CD14-positive monocyte (primary cell): ENCODE results near the gene CBX5. TPM values are rescaled to one million over a fixed set of nuclear protein-coding genes. Genes with fewer than 3 reads are reported as not detected.

Source experiments
- DNase-seq, 3 donors: peaks; one replicate each; pipeline ENCODE4 v3.0.0-alpha.2; 2011 to 2022
- H2AFZ ChIP-seq: 2 replicates; pipeline ENCODE4 v1.6.0; 2012; ENCODE audit warnings: mild to moderate bottlenecking, low read depth, low read length, inconsistent platforms; ENCODE audit not compliant: insufficient read depth, poor library complexity, severe bottlenecking
- H3K27ac ChIP-seq, 2 donors: 1 replicate in 1 of 2; 2 replicates in 1 of 2; pipeline ENCODE4 v1.5.1; 2012 to 2013; ENCODE audit warnings: low read length in 2 of 2, control low read depth in 1 of 2, inconsistent platforms in 1 of 2, low read depth in 1 of 2, mild to moderate bottlenecking in 1 of 2
- H3K27me3 ChIP-seq, 2 donors: one replicate each; pipeline versions ENCODE4 v1.6.0 to v1.6.1; 2011 to 2013; ENCODE audit warnings: low read length in 2 of 2; ENCODE audit not compliant: control insufficient read depth in 2 of 2, insufficient read depth in 2 of 2
- H3K36me3 ChIP-seq, 2 donors: replicated peaks in 1 of 2; 1 replicate in 1 of 2; 2 replicates in 1 of 2; pipeline versions ENCODE4 v1.5.1 to v1.6.1; 2012 to 2013; ENCODE audit warnings: low read length in 2 of 2, control low read depth in 1 of 2, inconsistent platforms in 1 of 2, mild to moderate bottlenecking in 1 of 2; ENCODE audit not compliant: insufficient read depth in 2 of 2, control insufficient read depth in 1 of 2
- H3K4me1 ChIP-seq, 2 donors: 1 replicate in 1 of 2; 2 replicates in 1 of 2; pipeline versions ENCODE4 v1.5.1 to v1.6.1; 2012 to 2013; ENCODE audit warnings: low read length in 2 of 2, control low read depth in 1 of 2, inconsistent platforms in 1 of 2, mild to moderate bottlenecking in 1 of 2, moderate library complexity in 1 of 2; ENCODE audit not compliant: insufficient read depth in 2 of 2, control insufficient read depth in 1 of 2
- H3K4me2 ChIP-seq: replicated peaks from 2 replicates; pipeline ENCODE3; 2012; ENCODE audit warnings: low read length, moderate library complexity, mild to moderate bottlenecking; ENCODE audit not compliant: poor library complexity, severe bottlenecking; ENCODE audit errors: extremely low read depth
- H3K4me3 ChIP-seq, 3 experiments: fragments of 200-600 bp in 1 of 3; sonication (generic) in 1 of 3; replicated peaks in 1 of 3; 1 replicate in 2 of 3; 2 replicates in 1 of 3; pipeline ENCODE4 v1.5.1; 2011 to 2013; ENCODE audit warnings: low read length in 3 of 3, mild to moderate bottlenecking in 3 of 3, control low read depth in 2 of 3, low read depth in 2 of 3, inconsistent platforms in 1 of 3, moderate library complexity in 1 of 3
- H3K79me2 ChIP-seq: 2 replicates; pipeline ENCODE4 v1.6.0; 2012; ENCODE audit warnings: mild to moderate bottlenecking, control low read depth, inconsistent platforms, low read length, moderate library complexity; ENCODE audit not compliant: insufficient read depth
- H3K9ac ChIP-seq: 2 replicates; pipeline ENCODE4 v1.6.0; 2017; ENCODE audit warnings: low read length, mild to moderate bottlenecking; ENCODE audit not compliant: insufficient read depth, poor library complexity, severe bottlenecking
- H3K9me3 ChIP-seq, 2 donors: replicated peaks in 1 of 2; 1 replicate in 1 of 2; 2 replicates in 1 of 2; pipeline versions ENCODE4 v1.5.1 to v1.6.1; 2012 to 2013; ENCODE audit warnings: low read length in 2 of 2, control low read depth in 1 of 2; ENCODE audit not compliant: control insufficient read depth in 1 of 2, insufficient read depth in 1 of 2
- H4K20me1 ChIP-seq: 2 replicates; pipeline ENCODE4 v1.6.0; 2012; ENCODE audit warnings: mild to moderate bottlenecking, low read length, control low read depth, moderate library complexity; ENCODE audit not compliant: insufficient read depth
- H3K27ac Mint-ChIP-seq, 7 donors: one replicate each; pipeline ENCODE4 v1.8.0; 2020; ENCODE audit warnings: mild to moderate bottlenecking in 7 of 7, mixed read lengths in 7 of 7, moderate library complexity in 6 of 7, inconsistent platforms in 2 of 7
- H3K27me3 Mint-ChIP-seq, 3 donors: one replicate each; pipeline ENCODE4 v1.8.0; 2021 to 2022; ENCODE audit warnings: low read depth in 3 of 3, mild to moderate bottlenecking in 3 of 3, mixed read lengths in 3 of 3, moderate library complexity in 3 of 3, inconsistent platforms in 1 of 3
- H3K36me3 Mint-ChIP-seq, 2 donors: one replicate each; pipeline ENCODE4 v1.8.0; 2020; ENCODE audit warnings: mixed read lengths in 2 of 2, inconsistent platforms in 1 of 2, mild to moderate bottlenecking in 1 of 2
- H3K4me1 Mint-ChIP-seq: one replicate; pipeline ENCODE4 v1.8.0; 2020; ENCODE audit warnings: mild to moderate bottlenecking, mixed read lengths
- H3K4me3 Mint-ChIP-seq, 2 donors: one replicate each; pipeline ENCODE4 v1.8.0; 2020; ENCODE audit warnings: mild to moderate bottlenecking in 2 of 2, mixed read lengths in 2 of 2, moderate library complexity in 1 of 2
- H3K9me3 Mint-ChIP-seq, 7 donors: one replicate each; pipeline ENCODE4 v1.8.0; 2020 to 2022; ENCODE audit warnings: mixed read lengths in 7 of 7, mild to moderate bottlenecking in 6 of 7, moderate library complexity in 6 of 7, inconsistent platforms in 2 of 7
- CTCF ChIP-seq: fragments of 200-600 bp; IDR thresholded peaks from one replicate; pipeline ENCODE4 v1.8.0; 2022; ENCODE audit warnings: antibody characterized with exemption, mild to moderate bottlenecking
- WGBS: methylation state at CpG from one replicate; pipeline ENCODE4 v1.1.5; 2013; ENCODE audit warnings: missing lambda C conversion rate; ENCODE audit not compliant: insufficient coverage; 5-methylcytosine and 5-hydroxymethylcytosine counted together
- intact Hi-C, 2 donors: fragments of 100-400 bp; cut with micrococcal nuclease; formaldehyde crosslinking; loops; one replicate each; pipeline versions ENCODE4 v1.15.0 to v1.15.1; 2023
- polyA plus RNA-seq, 3 donors: library from polyadenylated mRNA; depleted of rRNA in 1 of 3; unstranded in 2 of 3; stranded (reverse) in 1 of 3; fragments of 300-500 nt in 2 of 3; fragments of >200 nt in 1 of 3; fragmentation: Illumina TruSeq in 2 of 3; gene quantifications; 1 replicate in 2 of 3; 2 replicates in 1 of 3; pipeline ENCODE4 v1.2.3, GENCODE V29; 2012 to 2021

Gene CBX5
- polyA plus RNA-seq, 3 donors, result 2.9 to 5.4 (median 4.8) TPM

GRCh38 chr12:54227376-54227775, 52.5 kb downstream of the CBX5 start:
- H3K9me3 Mint-ChIP-seq, result no peaks in the 10 kb centered on the region
- Histone ChIP-seq H3K36me3 (no peaks in the 10 kb centered on the region), H3K4me2 (peak overlapping the region; percentile 50), H3K9me3 (no peaks in the 10 kb centered on the region), H3K4me3 (peak overlapping the region in 1 of 3 experiments; percentile 51), H2AFZ (no peak overlapping the region), H3K79me2 (no peaks in the 10 kb centered on the region), H3K4me1 (peaks cover 27 to 34% of the 10 kb centered on the region in 2 donors), H3K27ac (no peak overlapping the region), H4K20me1 (no peaks in the 10 kb centered on the region), H3K27me3 (no peaks in the 10 kb centered on the region), H3K9ac (no peak overlapping the region)
- WGBS, result no CpG with 5 or more reads among the region's 4 CpGs
- peak overlapping the region in 2 of 7 donors; percentile 34 to 39 for H3K27ac Mint-ChIP-seq
- DNase-seq, result no peak
- peaks cover 5 to 10% (median 6%) of the 10 kb centered on the region in 3 donors for H3K27me3 Mint-ChIP-seq
- no peak for TF ChIP-seq CTCF
- peak overlapping the region in 1 of 2 donors; percentile 66 for H3K4me3 Mint-ChIP-seq
- intact Hi-C loops, result loop anchor here in 1 of 2 donors (10.0 kb wide), 1 partner anchor 227 kb away; no protein-coding TSS in a partner anchor
- peaks cover 6 to 7% of the 10 kb centered on the region in 2 donors for H3K36me3 Mint-ChIP-seq
- peaks cover 37% of the 10 kb centered on the region for H3K4me1 Mint-ChIP-seq

- Histone ChIP-seq H3K79me2 (no peaks in the 10 kb centered on the region), H4K20me1 (no peaks in the 10 kb centered on the region), H3K27ac (no peak overlapping the region), H3K36me3 (no peaks in the 10 kb centered on the region), H3K4me2 (no peak overlapping the region), H3K27me3 (peaks cover 0 to 9% of the 10 kb centered on the region in 2 donors), H3K9me3 (no peaks in the 10 kb centered on the region), H3K9ac (no peak overlapping the region), H3K4me3 (no peak overlapping the region), H2AFZ (no peak overlapping the region), H3K4me1 (peaks cover 27 to 34% of the 10 kb centered on the region in 2 donors)
- no peaks in the 10 kb centered on the region for H3K9me3 Mint-ChIP-seq
- intact Hi-C loops, result loop anchor here in 1 of 2 donors (10.0 kb wide), 1 partner anchor 229 kb away; no protein-coding TSS in a partner anchor
- peaks cover 4 to 10% (median 5%) of the 10 kb centered on the region in 3 donors for H3K27me3 Mint-ChIP-seq
- H3K4me3 Mint-ChIP-seq, result peak overlapping the region in 1 of 2 donors; percentile 46
- H3K27ac Mint-ChIP-seq, result no peak overlapping the region
- DNase-seq, result no peak
- H3K4me1 Mint-ChIP-seq, result peaks cover 34% of the 10 kb centered on the region
- no peak for TF ChIP-seq CTCF
- WGBS, result 100% methylated on average over 1 of the region's 1 CpG
- H3K36me3 Mint-ChIP-seq, result peaks cover 2 to 6% of the 10 kb centered on the region in 2 donors
Measured at GRCh38 chr12:54225666-54226065, 54.3 kb downstream of the CBX5 start.
